Measurements from ENCODE around the gene CCDC106.

The CCDC106 gene

GRCh38 chr19:55647732-55648584, at the start of gene CCDC106:
Gene CCDC106 (plus strand): TSS chr19:55648212. CDS start chr19:55649047, 835 bp downstream.
- no peaks in the 10 kb centered on the region for H3K27me3 ChIP-seq (replicated peaks; ENCODE audit: insufficient read depth, low read length)
- no peaks in the 10 kb centered on the region for H4K20me1 ChIP-seq (ENCODE audit: insufficient read depth, low read length)
- peak within 1 kb of the TSS; percentile 64; the same call in 1 of the 2 replicates for H3K9ac ChIP-seq (ENCODE audit: low read length)
- peaks cover 13% of the 10 kb centered on the region; the same call in 1 of the 2 replicates for H3K4me1 ChIP-seq (ENCODE audit: low read length)
- H3K27ac ChIP-seq (ENCODE audit: low read length) = no peak within 1 kb of the TSS
- peak within 1 kb of the TSS; percentile 38 for H2AFZ ChIP-seq (ENCODE audit: low read length)
- peaks cover 10% of the 10 kb centered on the region for H3F3A ChIP-seq (ENCODE audit: insufficient read depth, low read length)
- no peaks in the 10 kb centered on the region for H3K36me3 ChIP-seq (replicated peaks; ENCODE audit: insufficient read depth, low read length)
- H3K79me2 ChIP-seq (ENCODE audit: low read length) = peaks cover 21% of the 10 kb centered on the region
- peak; percentile 30 for DNase-seq
- H3K4me3 ChIP-seq (ENCODE audit: low read length) = peak within 1 kb of the TSS; percentile 61
- no peak for TF ChIP-seq EZH2 (optimal IDR thresholded peaks at IDR 0.05; ENCODE audit: low read depth, low read length)
- TF ChIP-seq, protein P1, sequence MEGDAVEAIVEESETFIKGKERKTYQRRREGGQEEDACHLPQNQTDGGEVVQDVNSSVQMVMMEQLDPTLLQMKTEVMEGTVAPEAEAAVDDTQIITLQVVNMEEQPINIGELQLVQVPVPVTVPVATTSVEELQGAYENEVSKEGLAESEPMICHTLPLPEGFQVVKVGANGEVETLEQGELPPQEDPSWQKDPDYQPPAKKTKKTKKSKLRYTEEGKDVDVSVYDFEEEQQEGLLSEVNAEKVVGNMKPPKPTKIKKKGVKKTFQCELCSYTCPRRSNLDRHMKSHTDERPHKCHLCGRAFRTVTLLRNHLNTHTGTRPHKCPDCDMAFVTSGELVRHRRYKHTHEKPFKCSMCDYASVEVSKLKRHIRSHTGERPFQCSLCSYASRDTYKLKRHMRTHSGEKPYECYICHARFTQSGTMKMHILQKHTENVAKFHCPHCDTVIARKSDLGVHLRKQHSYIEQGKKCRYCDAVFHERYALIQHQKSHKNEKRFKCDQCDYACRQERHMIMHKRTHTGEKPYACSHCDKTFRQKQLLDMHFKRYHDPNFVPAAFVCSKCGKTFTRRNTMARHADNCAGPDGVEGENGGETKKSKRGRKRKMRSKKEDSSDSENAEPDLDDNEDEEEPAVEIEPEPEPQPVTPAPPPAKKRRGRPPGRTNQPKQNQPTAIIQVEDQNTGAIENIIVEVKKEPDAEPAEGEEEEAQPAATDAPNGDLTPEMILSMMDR (IDR thresholded peaks at IDR 0.05; ENCODE audit: low read length) = no peak
- no peak for TF ChIP-seq EZH2phosphoT487 (IDR thresholded peaks at IDR 0.05; ENCODE audit: low read length)
- H3K9me2 ChIP-seq (replicated peaks; ENCODE audit: insufficient read depth, low read length) = no peaks in the 10 kb centered on the region
- H3K9me3 ChIP-seq (replicated peaks; ENCODE audit: insufficient read depth, low read length) = no peaks in the 10 kb centered on the region
- peak within 1 kb of the TSS; percentile 49 for H3K4me2 ChIP-seq (ENCODE audit: low read depth, low read length)

DNA sequence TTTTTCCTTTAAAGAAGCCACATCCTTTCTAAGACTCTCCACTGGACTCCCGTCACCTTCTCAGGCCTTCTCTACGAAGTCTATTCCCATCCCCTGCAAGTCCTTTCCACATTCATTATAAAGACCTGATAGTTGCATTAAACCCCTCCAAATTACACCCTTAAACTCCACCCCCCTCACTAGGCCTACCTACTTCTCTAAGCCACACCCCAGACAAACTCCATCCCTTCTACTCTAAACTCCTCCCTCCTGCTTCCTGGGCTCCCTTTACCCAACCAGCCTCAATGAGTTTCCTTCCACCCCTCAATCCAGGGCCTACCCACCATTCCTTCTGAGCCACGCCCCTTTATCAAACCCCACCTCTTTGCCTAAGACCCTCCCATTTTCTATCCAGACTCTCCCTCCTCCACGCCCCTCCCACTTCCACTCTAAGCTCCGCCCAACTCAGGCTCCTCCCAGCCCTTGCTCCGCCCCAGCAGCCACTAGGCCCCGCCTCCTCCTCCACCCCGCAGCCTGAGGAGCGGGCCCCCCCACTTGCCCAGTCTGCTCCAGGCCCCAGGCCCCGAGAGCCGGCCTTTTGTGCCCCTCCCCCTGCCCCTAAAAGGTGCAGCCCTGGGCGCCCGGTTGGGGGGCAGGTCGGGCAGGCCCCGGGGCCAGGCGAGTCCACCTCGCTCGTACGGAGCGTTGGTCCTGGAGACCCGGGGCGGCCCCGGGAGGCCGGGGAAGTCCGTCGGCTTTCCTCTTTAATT, 49.1 kb upstream of the CCDC106 start:
- H3K4me3 ChIP-seq (ENCODE audit: low read length) = peak overlapping the region; percentile 68
- TF ChIP-seq, protein P1 (IDR thresholded peaks at IDR 0.05; ENCODE audit: low read length) = no peak
- TF ChIP-seq EZH2 (optimal IDR thresholded peaks at IDR 0.05; ENCODE audit: low read depth, low read length) (no peak), EZH2phosphoT487 (IDR thresholded peaks at IDR 0.05; ENCODE audit: low read length) (no peak)
- H3F3A ChIP-seq (ENCODE audit: insufficient read depth, low read length) = peaks cover 21% of the 10 kb centered on the region
- no peaks in the 10 kb centered on the region for H3K36me3 ChIP-seq (replicated peaks; ENCODE audit: insufficient read depth, low read length)
- peak overlapping the region; percentile 89 for H3K9ac ChIP-seq (ENCODE audit: low read length)
- H3K4me2 ChIP-seq (ENCODE audit: low read depth, low read length) = peak overlapping the region; percentile 48; the same call in 1 of the 2 replicates
- H2AFZ ChIP-seq (ENCODE audit: low read length) = peak overlapping the region; percentile 63
- no peaks in the 10 kb centered on the region for H3K9me2 ChIP-seq (replicated peaks; ENCODE audit: insufficient read depth, low read length)
- H3K9me3 ChIP-seq (replicated peaks; ENCODE audit: insufficient read depth, low read length) = no peaks in the 10 kb centered on the region
- no peaks in the 10 kb centered on the region for H3K27me3 ChIP-seq (replicated peaks; ENCODE audit: insufficient read depth, low read length)
- 0 out of 2 replicates have a peak, but pooled peaks cover 7% of the 10 kb centered on the region for H3K79me2 ChIP-seq (ENCODE audit: low read length)
- H3K27ac ChIP-seq (ENCODE audit: low read length) = peak overlapping the region; percentile 80
- DNase-seq = peak; percentile 88
- H3K4me1 ChIP-seq (ENCODE audit: low read length) = peaks cover 7% of the 10 kb centered on the region; the same call in 1 of the 2 replicates
- H4K20me1 ChIP-seq (ENCODE audit: insufficient read depth, low read length) = no peaks in the 10 kb centered on the region

GRCh38 chr19:55599468-55599841, 48.6 kb upstream of the CCDC106 start, which contains the start of gene FIZ1:
Gene FIZ1 (minus strand): TSS chr19:55599517. CDS start chr19:55597865, 1,652 bp downstream.
- TF ChIP-seq EZH2 (optimal IDR thresholded peaks at IDR 0.05; ENCODE audit: low read depth, low read length) = no peak
- no peak for TF ChIP-seq EZH2phosphoT487 (IDR thresholded peaks at IDR 0.05; ENCODE audit: low read length)
- TF ChIP-seq, protein P1 (IDR thresholded peaks at IDR 0.05; ENCODE audit: low read length) = no peak
- H3K36me3 ChIP-seq (replicated peaks; ENCODE audit: insufficient read depth, low read length) = no peaks in the 10 kb centered on the region
- peaks cover 8% of the 10 kb centered on the region; the same call in 1 of the 2 replicates for H3K4me1 ChIP-seq (ENCODE audit: low read length)
- peak within 1 kb of the TSS; percentile 80 for H3K27ac ChIP-seq (ENCODE audit: low read length)
- H3K9ac ChIP-seq (ENCODE audit: low read length) = peak within 1 kb of the TSS; percentile 89
- 0 out of 2 replicates have a peak, but pooled peaks cover 7% of the 10 kb centered on the region for H3K79me2 ChIP-seq (ENCODE audit: low read length)
- H3K4me3 ChIP-seq (ENCODE audit: low read length) = peak within 1 kb of the TSS; percentile 68
- peak within 1 kb of the TSS; percentile 88 for H3K4me2 ChIP-seq (ENCODE audit: low read depth, low read length)
- peak within 1 kb of the TSS; percentile 63 for H2AFZ ChIP-seq (ENCODE audit: low read length)
- H3K9me3 ChIP-seq (replicated peaks; ENCODE audit: insufficient read depth, low read length) = no peaks in the 10 kb centered on the region
- no peaks in the 10 kb centered on the region for H4K20me1 ChIP-seq (ENCODE audit: insufficient read depth, low read length)
- peak; percentile 93 for DNase-seq
- no peaks in the 10 kb centered on the region for H3K27me3 ChIP-seq (replicated peaks; ENCODE audit: insufficient read depth, low read length)
- no peaks in the 10 kb centered on the region for H3K9me2 ChIP-seq (replicated peaks; ENCODE audit: insufficient read depth, low read length)
- peaks cover 23% of the 10 kb centered on the region for H3F3A ChIP-seq (ENCODE audit: insufficient read depth, low read length)

Measured in MM.1S (cell line).